GM18517 (cell line): ENCODE data around the gene GIPC2.
"Not testable (repeated sequence)": the region's sequence is repeated elsewhere in the genome, so short reads cannot be mapped to it uniquely, and the experiment has no call there.

Experiments
- ATAC-seq: cut with Tn5 transposase; IDR thresholded peaks from one replicate; pipeline ENCODE4 v1.9.1; 2021; ENCODE audit warnings: mild to moderate bottlenecking, moderate library complexity; ENCODE audit not compliant: unreplicated experiment

GIPC2 gene, protein sequence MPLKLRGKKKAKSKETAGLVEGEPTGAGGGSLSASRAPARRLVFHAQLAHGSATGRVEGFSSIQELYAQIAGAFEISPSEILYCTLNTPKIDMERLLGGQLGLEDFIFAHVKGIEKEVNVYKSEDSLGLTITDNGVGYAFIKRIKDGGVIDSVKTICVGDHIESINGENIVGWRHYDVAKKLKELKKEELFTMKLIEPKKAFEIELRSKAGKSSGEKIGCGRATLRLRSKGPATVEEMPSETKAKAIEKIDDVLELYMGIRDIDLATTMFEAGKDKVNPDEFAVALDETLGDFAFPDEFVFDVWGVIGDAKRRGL

DNA sequence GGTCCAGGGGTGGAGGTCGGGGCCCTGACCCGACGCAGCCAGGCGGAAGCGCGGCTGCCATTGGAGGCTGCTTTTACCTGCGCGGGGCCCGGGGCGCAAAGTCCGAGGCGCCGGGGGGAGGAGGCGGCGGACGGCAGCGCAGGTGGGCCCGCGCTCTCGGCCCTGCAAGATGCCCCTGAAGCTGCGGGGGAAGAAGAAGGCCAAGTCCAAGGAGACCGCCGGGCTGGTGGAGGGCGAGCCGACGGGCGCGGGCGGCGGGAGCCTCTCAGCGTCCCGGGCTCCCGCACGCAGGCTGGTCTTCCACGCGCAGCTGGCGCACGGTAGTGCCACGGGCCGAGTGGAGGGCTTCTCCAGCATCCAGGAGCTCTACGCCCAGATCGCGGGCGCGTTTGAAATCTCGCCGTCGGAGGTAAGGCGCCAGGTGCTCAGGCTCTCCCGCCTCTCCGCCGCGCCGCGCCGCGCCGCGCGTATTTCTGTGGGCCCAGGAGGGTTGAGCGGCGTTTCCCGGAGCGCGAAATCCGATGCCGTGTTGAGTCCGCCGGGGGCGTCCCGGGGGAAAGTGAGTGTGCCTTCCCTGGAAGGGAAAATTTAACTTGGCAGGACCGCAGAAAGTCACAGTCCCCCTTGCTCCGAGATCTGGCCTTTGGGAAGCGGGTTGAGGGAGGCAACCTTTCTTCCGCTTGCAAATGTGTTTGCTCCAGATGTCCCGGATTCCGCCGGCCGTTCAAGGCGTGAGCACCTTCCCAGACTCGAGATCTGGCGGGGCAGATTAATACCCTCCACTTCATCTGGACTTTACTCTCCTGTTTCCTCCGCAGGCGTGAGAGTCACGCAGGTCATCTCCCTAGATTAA, at the start of gene GIPC2:
Gene GIPC2, plus strand, starts transcription at position 41 of the 853 bp plus-strand sequence. Its CDS starts 129 bp downstream, at position 170.
- peak; percentile 44 for ATAC-seq

DNA sequence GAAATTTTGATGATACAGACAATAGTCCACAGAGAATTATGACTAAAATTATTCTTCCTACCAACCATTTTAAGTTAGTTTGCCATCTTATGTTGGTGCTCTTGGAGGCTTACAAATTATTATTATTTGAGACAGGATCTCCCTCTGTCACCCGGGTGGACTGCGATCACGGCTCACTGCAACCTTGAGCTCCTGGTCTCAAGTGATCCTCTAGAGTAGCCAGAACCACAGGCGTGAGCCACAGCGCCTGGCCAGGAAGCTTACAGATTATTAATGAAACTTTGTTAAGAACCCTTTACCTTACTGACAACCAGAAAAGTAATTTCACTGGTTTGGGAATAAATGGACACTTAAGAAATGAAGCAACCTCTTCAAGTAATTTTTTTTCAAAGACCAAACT, 49.0 kb upstream of the GIPC2 start:
- ATAC-seq: no peak

DNA sequence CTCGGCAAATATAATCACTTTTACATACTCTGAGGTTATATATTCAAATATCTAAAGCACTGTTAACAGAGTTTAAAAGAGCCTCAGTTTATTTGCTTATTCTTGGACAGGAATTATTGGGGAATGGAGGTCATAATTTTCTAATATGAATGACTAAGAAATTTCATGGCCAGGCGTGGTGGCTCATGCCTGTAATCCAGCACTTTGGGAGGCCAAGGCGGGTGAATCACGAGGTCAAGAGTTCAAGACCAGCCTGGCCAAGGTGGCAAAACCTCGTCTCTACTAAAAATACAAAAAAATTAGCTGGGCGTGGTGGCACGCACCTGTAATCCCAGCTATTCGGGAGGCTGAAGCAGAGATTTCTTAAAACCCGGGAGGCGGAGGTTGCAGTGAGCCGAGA, 45.2 kb upstream of the GIPC2 start:
- not testable (repeated sequence) for ATAC-seq

DNA sequence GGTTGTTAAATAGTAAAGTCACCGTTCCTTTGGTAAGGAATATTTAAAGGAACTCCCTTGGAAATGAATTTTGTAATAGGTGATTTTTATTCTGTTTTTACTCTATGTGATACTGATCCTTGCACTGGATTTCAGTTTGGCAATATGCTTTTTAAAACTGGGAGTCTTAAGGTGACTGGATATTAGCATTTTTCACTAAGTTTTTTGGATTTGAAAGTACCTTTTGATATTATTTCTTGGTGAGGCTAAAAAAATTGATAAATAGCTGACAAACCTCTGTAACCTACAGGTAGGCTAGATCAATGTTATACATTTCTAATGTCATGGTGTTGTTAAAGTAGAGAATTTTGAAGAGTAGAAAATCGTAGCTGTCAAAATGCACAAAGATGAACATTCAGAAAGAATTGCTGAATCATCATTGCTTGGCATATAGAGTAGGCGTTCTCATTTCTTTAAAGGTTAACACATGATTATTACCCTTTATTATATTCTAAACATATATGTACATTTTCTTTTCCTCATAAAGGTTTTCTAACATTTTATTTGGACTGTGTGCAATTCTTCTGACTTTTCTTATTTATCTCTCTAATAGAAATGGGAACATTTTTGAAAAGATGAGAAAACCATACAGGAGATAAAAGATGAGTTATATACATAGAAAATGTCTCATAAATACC, 42.6 kb upstream of the GIPC2 start:
- ATAC-seq: no peak

DNA sequence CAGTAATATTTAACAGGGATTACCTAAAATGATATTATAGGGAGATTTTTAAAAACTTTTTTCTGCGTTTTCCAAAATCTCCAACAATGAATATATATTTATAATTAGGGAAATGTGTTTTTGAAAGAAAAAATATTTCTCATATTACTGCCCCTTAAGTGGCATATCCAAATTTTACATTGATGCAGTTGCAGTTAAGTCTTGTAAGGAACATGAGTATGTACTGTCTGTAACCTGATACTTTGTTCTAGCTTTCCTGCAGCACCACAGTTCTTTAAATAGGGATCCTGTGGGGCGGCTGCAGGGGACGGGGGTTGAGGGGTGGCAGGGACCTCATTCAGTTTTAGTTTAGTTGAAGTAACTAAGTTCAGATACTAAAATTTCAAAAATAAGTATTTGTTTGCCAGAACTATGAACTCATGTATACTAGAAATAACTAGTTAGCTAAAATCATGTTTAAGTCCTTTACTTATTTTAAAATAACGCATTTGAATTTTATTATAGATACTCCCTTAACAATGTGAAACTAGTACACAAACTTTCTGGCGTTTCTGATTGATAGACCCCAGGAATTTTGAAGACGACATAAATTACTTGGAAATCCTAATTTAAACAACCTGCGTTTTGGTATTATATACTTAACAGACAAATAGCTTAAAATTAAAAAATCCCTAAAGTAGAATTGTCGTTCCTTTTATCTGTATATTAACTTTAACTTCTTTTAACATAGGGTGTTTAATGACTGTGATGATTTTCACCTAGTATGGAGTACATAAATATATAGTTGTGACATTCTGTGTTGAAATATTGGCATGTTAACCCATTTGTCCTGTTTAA, 41.7 kb upstream of the GIPC2 start:
- ATAC-seq: peak; percentile 60

DNA sequence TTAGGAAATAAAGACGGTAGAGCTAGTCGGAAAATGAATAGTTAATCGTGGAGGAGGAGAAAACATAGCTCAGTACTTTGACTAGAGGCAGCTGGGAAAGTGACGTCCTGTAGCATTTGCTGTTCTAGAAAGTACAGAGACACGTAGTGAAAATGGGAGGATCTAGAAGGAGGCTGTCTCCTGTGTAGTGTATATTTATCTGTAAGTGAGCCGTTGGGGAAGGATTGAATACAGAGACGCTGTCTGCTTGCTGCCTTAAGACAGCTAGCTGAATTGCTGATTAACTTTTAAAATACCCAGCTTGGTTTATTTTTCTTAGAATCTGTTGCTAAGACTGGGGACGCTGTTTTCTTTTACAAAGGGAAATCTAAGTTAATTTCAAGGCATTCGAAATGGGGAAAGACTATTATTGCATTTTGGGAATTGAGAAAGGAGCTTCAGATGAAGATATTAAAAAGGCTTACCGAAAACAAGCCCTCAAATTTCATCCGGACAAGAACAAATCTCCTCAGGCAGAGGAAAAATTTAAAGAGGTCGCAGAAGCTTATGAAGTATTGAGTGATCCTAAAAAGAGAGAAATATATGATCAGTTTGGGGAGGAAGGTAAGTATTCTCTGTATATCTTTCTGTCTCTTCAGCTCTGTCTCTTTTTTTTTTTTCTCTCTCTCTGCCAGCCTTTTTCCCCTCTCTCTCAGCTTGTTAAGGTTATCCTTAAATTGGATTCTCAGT, 40.9 kb upstream of the GIPC2 start, which contains the start of gene DNAJB4:
Gene DNAJB4, plus strand, starts transcription at position 221 of the 729 bp plus-strand sequence. Its CDS starts 172 bp downstream, at position 393.
- ATAC-seq: peak; percentile 97

DNA sequence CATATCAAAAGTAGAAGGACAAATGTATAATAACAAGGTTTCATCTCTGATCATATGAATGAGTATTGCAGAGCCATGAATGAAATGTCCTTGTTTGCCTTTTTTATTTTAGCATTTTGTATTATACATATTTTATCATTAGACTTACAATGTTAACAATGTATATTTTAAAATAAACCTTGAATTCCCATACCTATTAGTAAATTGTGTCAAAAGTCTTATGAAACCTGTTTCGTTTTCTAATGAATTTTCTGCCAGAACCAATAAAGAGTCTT, 40.4 kb upstream of the GIPC2 start:
- ATAC-seq: no peak

DNA sequence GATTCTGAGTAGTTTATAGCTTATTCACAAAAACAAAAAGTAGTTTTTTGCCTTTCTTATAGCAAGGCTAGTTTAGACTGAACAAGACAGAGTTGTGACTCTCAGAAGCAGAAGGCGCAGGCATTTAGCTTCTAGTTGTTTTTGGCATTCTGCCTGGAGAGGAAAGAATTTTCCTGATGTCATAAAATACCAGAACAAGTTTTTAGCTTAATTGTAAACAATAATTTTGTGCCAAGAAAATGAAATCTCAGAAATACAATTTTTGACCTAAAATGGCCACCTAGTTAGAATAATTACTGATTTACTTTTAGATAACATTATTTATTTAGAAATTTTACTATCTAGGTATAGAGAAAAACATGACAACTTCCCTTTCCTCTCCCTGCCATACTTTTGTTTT, 40.0 kb upstream of the GIPC2 start:
- no peak for ATAC-seq

DNA sequence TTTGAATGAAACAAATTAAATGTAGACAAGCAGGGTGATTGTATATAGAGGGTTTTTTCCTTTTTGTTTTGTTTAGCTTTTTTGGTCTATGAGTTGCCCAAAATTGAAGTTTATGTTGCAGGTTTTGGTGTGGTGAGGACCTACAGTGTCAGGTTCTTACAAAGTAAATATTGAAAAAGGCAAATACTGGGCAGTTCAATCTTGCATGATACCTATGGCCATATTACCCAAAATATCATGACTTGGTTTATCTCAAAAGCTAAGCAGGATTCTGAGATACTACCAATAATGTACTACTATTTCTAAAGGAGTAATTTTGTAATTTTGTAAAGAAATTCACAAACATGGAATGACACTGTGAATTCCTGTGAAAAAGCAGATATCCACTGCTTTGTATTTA, 39.2 kb upstream of the GIPC2 start:
- ATAC-seq: no peak

DNA sequence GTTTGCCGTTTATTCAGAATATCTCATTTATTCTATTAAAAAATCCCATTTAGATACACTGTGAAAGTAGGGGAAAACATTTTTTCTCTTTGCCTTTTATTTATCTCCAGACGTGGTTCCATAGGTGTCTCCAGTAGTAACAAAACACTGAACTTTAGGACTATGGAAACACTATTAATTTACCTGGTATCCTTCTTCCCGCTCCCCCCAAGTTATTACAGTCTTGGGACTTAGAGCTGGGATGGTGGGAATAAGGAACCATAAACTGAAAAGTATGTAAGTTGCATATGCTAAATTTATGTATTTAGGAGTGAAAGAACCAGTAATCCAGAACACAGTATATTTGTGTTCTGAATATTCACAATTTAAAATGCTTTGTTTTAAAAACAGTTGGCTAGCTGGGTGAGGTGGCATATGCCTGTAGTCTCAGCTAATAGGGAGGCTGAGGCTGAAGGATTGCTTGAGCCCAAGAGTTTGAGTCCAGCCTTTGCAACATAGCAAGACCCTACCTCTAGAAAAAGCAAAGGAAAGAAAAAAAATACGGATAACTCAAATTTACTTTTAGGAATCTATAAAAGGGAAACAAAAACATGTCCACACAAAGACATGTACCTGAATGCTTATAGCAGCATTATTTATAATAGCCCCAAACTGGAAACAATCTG, 38.0 kb upstream of the GIPC2 start:
- no peak for ATAC-seq

DNA sequence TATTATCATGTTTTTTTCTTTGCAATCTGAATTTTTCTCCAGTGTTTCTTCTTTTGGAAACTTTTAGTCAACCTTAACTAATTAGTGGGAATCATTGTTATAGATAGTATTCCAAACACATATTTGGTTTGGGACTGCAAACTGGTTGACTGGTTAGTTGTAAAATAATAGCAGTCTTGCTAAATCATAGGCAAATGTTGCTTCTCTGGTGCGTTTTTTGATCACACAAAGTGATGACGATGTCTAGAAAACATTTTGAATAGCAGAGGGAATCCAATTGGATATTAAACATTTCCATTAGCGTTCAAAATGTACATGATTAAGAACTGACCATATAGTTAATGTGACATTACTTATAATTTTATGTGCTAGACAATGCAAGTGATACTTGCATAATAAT, 36.5 kb upstream of the GIPC2 start:
- ATAC-seq: no peak

DNA sequence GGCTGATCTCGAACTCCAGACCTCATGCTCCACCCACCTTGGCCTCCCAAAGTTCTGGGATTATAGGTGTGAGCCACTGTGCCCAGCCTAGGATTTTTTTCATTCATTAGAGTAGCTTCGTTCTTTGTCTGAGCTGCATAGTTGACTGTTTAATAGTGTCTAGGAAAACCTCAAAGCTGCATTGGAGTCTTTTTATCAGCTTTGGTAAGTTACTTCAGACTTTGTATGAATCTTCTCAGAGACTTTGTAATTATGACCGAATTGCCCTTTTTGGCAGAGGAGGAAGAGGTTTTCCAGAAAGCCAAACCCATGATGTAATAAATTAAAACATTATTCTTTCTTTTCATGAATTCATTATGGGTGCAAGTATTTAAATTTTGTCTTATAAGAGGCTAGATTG, 35.9 kb upstream of the GIPC2 start:
- ATAC-seq: no peak

DNA sequence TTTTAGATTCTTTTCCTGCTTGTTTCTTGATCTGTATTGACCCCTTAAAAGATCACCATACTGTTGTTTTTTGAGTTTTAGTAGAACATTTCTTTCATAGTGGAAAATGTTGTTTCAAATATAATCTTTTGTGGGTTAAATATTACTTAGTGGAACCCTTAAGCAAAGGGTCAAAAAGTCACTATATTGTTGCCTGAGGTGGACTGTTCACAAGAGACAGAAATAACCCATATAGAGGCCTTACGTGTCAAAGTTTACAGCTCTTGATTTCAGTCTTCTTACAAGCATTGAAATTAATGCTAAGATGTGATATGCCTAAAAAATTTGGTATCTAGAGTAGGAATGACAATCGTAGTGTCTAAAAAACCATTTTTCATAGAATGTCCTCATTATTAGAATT, 34.7 kb upstream of the GIPC2 start:
- ATAC-seq: no peak

DNA sequence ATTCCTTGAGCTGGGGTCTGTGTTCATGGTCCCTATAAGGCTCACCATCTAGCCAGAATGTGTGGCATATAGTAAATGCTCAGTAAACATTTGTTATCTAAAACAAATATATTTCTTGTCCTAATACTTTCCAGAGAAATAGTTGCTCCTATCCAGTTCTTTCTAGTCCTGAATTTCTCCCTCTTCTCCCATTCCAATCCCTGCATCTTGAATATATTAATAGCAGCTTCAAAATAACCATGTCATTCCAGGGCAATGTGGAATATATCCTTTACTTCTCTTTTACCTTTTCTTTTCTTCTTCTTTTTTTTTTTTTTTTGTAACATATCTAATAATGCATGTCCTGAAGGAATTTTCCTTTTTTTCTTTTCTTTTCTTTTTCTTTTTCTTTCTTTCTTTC, 30.6 kb upstream of the GIPC2 start:
- no peak for ATAC-seq

DNA sequence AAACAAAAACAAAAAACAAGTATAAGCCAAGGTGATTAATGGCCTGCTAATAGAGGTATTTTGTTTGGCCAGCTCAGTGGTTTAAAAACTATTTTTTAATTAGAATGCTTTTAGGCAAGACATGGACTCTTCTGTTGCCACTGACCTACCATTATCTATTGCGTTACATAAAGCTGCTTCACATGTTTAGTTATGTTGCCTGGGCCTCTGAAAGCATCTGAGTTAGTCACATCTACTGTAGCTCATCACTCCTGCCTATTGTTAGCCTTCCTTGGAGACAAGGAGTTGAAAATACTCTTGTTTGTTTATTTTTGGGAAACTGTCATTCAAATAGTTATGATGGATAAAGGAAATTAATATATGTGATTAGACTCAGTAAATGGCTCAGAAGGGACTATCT, 26.7 kb upstream of the GIPC2 start:
- no peak for ATAC-seq

DNA sequence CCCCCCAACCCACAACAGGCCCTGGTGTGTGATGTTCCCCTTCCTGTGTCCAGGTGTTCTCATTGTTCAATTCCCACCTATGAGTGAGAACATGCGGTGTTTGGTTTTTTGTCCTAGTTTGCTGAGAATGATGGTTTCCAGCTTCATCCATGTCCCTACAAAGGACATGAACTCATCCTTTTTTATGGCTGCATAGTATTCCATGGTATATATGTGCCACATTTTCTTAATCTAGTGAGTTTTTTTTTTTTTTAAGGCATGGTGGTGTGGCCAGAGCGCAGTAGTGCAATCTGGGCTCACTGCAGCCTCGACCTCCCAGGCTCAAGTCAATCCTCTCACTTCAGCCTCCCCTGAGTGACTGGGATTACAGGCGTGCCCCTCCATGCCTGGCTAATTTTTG, 24.6 kb upstream of the GIPC2 start:
- not testable (repeated sequence) for ATAC-seq

DNA sequence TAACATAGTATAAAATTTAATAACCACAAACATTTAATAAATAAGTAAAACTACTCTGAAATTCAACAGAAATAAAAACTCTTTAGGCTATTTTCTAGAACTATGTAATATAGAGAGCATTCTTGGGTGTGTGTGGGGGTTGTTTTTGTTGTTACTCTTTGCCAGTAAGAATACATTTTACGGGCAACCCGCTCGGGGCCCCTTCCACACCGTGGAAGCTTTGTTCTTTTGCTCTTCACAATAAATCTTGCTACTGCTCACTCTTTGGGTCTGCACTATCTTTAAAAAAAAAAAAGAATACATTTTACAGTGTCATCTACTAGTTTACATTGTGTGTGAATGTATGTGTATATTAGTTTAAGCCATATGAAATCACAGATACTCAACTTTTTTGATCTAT, 16.0 kb upstream of the GIPC2 start:
- ATAC-seq: no peak

DNA sequence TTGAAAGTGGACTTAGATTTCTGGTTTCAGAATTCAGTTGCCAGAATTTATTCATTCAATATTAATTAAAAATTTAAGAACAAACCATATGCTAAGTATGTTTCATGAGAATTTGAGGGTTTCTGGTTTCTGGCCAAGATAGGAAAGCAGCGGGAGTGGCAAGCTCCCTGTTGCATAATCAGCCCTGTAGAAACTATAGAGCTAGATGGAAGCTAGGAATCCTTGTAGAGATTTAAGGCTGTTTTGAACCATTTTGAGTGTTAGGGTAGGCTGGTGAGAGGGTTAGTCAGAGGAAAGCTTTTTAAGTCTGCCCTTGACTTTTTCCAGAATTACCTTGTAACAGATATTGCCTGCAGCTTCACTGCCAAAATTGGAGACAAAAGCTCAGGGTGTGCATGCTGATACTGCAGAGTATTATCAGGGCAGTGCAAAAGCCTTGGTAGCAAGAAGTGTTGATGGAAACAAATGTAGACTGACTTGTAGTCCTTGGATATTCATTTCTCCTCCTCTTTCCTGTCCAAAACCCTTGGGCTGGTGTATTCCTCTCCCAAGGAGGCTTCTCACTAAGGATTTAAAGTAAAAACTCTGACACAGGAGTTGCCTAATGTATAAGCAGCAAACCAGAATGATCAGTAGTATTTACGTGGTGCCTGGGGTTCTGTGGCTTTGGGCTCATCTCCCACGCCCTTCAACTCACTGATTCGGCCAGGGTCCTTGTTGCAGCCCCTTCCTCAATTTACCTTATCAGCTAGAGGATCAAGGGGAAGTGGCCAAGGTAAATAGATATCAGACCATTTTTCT, 12.6 kb upstream of the GIPC2 start:
- no peak for ATAC-seq

DNA sequence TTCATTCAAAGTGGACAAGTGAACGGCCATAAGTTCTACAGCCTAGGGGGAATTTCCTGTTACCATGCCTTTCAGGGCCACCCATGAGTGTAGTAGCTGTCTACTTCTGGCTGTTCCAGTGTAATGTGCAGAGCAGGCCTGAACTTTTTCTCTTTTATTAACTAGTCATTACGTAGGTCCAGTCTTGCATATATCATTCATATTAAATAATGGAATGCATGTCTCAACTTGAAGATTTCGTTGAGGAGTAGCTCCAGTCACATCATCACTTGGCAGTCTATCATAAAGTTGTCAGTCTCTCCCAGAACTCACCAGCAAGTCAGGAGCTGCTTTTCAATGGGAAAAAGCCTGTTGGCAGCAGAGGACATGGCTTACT, 12.0 kb upstream of the GIPC2 start:
- ATAC-seq: no peak
